HepG2 (cell line): ENCODE results near the gene SERHL2. TPM values are rescaled to one million over a fixed set of nuclear protein-coding genes. Genes with fewer than 3 reads are reported as not detected.

ENCODE experiments used
- AGO1 ChIP-seq: fragments of 200-400 bp; formaldehyde crosslinking; IDR thresholded peaks from 2 replicates; pipeline ENCODE4 v1.6.1; 2017; ENCODE audit warnings: mild to moderate bottlenecking, low read depth, low read length, moderate library complexity; ENCODE audit not compliant: poor library complexity, severe bottlenecking
- CBFB ChIP-seq: sonication (generic); formaldehyde crosslinking; IDR thresholded peaks from 2 replicates; pipeline ENCODE4 v1.4.0; 2020; ENCODE audit warnings: missing genetic modification reagents
- HOXA7 ChIP-seq: sonication (generic); formaldehyde crosslinking; IDR thresholded peaks from 2 replicates; pipeline ENCODE4 v1.8.1; 2022; ENCODE audit warnings: mild to moderate bottlenecking, missing genetic modification reagents, moderate library complexity
- MED8 ChIP-seq: sonication (generic); formaldehyde crosslinking; IDR thresholded peaks from 2 replicates; pipeline ENCODE4 v1.8.1; 2023; ENCODE audit warnings: mild to moderate bottlenecking, missing genetic modification reagents; ENCODE audit not compliant: insufficient replicate concordance
- MXD4 ChIP-seq: IDR thresholded peaks from 2 replicates; pipeline ENCODE4 v1.6.1; 2016; ENCODE audit warnings: mild to moderate bottlenecking, missing biosample characterization, missing genetic modification reagents
- STAT5B ChIP-seq: sonication (generic); formaldehyde crosslinking; IDR thresholded peaks from 2 replicates; pipeline ENCODE4 v1.4.0; 2020; ENCODE audit warnings: missing genetic modification reagents
- YEATS2 ChIP-seq: sonication (generic); formaldehyde crosslinking; IDR thresholded peaks from 2 replicates; pipeline ENCODE4 v1.4.0; 2020; ENCODE audit warnings: missing genetic modification reagents, borderline replicate concordance
- ZNF263 ChIP-seq: sonication (generic); formaldehyde crosslinking; IDR thresholded peaks from 2 replicates; pipeline ENCODE4 v1.4.0; 2020; ENCODE audit warnings: missing genetic modification reagents
- ZNF572 ChIP-seq: sonication (generic); formaldehyde crosslinking; IDR thresholded peaks from 2 replicates; pipeline ENCODE4 v1.5.1; 2020; ENCODE audit warnings: mild to moderate bottlenecking, missing genetic modification reagents
- ZNF850 ChIP-seq: sonication (generic); formaldehyde crosslinking; conservative IDR thresholded peaks from 2 replicates; pipeline ENCODE4 v1.9.0; 2021; ENCODE audit warnings: mild to moderate bottlenecking, missing genetic modification reagents
- polyA plus RNA-seq, 8 experiments: library from polyadenylated mRNA; depleted of rRNA in 3 of 8; stranded (reverse) in 7 of 8; unstranded in 1 of 8; fragments of >200 nt; fragmentation: Illumina TruSeq in 4 of 8; extraction: Trizol in 4 of 8; gene quantifications; 2 replicates each; pipeline versions ENCODE4 v1.2.1 to v1.2.3, GENCODE V29; 2011 to 2016; ENCODE audit warnings: low read depth in 4 of 8, missing spikeins in 1 of 8, mixed read lengths in 1 of 8; ENCODE audit not compliant: insufficient read depth in 1 of 8
- total RNA-seq, 5 experiments: library from RNA; depleted of rRNA; stranded (reverse); fragments of >200 nt; fragmentation: Illumina TruSeq; extraction: Trizol; gene quantifications; 2 replicates each; pipeline ENCODE4 v1.2.3, GENCODE V29; 2016; ENCODE audit warnings: low read depth in 1 of 5
- TF ChIP-seq, protein P1 (sequence below): IDR thresholded peaks from 2 replicates; pipeline ENCODE4 v1.6.1; 2016; ENCODE audit warnings: control low read depth
- TF ChIP-seq, protein P2 (sequence below): sonication (generic); formaldehyde crosslinking; IDR thresholded peaks from 2 replicates; pipeline ENCODE4 v1.5.0; 2020; ENCODE audit warnings: missing genetic modification reagents
- TF ChIP-seq, protein P3 (sequence below), 2 experiments: sonication (generic) in 1 of 2; formaldehyde crosslinking in 1 of 2; IDR thresholded peaks; 2 replicates each; pipeline versions ENCODE4 v1.6.1 to v1.9.0; 2014 to 2022; ENCODE audit warnings: antibody characterized with exemption in 1 of 2, borderline replicate concordance in 1 of 2, inconsistent platforms in 1 of 2, low read depth in 1 of 2, missing genetic modification reagents in 1 of 2
- TF ChIP-seq, protein P4 (sequence below): sonication (generic); formaldehyde crosslinking; IDR thresholded peaks from 2 replicates; pipeline ENCODE4 v1.4.0; 2020; ENCODE audit warnings: mild to moderate bottlenecking, missing genetic modification reagents

Gene SERHL2
- total and polyA plus RNA-seq, 2 of the 13 experiments (the other 11 are each of a cell fraction or from before 2014, with no cell fraction given) = 1.0 to 1.8 TPM

DNA sequence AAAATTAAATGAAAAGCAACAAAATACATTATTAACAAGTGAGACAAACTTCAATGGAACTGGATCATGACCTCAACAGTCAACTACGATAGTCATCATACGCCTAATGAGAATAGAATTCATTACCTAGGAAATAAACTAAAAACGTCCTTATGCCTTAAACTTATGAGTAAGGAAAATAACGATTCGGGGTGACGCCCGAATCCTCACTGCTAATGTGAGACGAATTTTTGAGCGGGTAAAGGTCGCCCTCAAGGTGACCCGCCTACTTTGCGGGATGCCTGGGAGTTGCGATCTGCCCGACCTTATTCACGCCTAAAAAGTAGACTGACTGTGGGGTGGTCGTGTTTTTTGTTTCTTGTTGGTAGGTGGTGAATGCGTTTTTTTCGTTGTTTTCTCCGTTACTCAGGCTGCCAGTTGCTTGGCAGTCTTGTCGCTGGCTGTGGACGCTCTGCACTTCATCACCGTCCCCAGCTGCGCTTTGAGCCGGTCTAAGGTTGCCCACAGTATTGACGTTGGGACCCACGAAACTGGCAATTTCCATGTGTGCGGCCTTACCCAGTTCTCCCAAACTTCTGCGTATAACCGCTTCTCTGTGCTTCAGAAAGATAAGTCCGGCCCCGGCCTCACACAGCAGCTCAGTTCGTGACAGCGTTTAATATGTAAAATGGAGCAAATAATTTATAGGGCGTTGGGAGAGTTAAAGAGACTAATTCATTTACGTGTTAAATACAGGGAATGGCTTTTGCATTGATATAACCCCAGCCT, 61.5 kb downstream of the SERHL2 start (continued):
- TF ChIP-seq, protein P1, sequence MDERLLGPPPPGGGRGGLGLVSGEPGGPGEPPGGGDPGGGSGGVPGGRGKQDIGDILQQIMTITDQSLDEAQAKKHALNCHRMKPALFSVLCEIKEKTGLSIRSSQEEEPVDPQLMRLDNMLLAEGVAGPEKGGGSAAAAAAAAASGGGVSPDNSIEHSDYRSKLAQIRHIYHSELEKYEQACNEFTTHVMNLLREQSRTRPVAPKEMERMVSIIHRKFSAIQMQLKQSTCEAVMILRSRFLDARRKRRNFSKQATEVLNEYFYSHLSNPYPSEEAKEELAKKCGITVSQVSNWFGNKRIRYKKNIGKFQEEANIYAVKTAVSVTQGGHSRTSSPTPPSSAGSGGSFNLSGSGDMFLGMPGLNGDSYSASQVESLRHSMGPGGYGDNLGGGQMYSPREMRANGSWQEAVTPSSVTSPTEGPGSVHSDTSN = no peak
- TF ChIP-seq MXD4 (CRISPR knock-in tag) (peak; percentile 60), HOXA7 (CRISPR knock-in tag) (peak; percentile 92), ZNF850 (no peak), STAT5B (CRISPR knock-in tag) (peak; percentile 90; the same call in 1 of the 2 replicates), MED8 (CRISPR knock-in tag) (peak; percentile 100), CBFB (CRISPR knock-in tag) (peak; percentile 71), ZNF572 (CRISPR knock-in tag) (no peak), AGO1 (peak; percentile 93), ZNF263 (CRISPR knock-in tag) (peak; percentile 56; the same call in 1 of the 2 replicates), YEATS2 (CRISPR knock-in tag) (peak; percentile 51; the same call in 1 of the 2 replicates)
- TF ChIP-seq, protein P2, sequence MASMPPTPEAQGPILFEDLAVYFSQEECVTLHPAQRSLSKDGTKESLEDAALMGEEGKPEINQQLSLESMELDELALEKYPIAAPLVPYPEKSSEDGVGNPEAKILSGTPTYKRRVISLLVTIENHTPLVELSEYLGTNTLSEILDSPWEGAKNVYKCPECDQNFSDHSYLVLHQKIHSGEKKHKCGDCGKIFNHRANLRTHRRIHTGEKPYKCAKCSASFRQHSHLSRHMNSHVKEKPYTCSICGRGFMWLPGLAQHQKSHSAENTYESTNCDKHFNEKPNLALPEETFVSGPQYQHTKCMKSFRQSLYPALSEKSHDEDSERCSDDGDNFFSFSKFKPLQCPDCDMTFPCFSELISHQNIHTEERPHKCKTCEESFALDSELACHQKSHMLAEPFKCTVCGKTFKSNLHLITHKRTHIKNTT (CRISPR knock-in tag) = no peak
- TF ChIP-seq, protein P3, sequence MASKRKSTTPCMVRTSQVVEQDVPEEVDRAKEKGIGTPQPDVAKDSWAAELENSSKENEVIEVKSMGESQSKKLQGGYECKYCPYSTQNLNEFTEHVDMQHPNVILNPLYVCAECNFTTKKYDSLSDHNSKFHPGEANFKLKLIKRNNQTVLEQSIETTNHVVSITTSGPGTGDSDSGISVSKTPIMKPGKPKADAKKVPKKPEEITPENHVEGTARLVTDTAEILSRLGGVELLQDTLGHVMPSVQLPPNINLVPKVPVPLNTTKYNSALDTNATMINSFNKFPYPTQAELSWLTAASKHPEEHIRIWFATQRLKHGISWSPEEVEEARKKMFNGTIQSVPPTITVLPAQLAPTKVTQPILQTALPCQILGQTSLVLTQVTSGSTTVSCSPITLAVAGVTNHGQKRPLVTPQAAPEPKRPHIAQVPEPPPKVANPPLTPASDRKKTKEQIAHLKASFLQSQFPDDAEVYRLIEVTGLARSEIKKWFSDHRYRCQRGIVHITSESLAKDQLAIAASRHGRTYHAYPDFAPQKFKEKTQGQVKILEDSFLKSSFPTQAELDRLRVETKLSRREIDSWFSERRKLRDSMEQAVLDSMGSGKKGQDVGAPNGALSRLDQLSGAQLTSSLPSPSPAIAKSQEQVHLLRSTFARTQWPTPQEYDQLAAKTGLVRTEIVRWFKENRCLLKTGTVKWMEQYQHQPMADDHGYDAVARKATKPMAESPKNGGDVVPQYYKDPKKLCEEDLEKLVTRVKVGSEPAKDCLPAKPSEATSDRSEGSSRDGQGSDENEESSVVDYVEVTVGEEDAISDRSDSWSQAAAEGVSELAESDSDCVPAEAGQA (IDR thresholded peaks at IDR 0.05; ENCODE audit: low read depth) = no peak
- TF ChIP-seq, protein P3 (CRISPR knock-in tag; IDR thresholded peaks at IDR 0.05; ENCODE audit: borderline replicate concordance) = no peak
- TF ChIP-seq, protein P4, sequence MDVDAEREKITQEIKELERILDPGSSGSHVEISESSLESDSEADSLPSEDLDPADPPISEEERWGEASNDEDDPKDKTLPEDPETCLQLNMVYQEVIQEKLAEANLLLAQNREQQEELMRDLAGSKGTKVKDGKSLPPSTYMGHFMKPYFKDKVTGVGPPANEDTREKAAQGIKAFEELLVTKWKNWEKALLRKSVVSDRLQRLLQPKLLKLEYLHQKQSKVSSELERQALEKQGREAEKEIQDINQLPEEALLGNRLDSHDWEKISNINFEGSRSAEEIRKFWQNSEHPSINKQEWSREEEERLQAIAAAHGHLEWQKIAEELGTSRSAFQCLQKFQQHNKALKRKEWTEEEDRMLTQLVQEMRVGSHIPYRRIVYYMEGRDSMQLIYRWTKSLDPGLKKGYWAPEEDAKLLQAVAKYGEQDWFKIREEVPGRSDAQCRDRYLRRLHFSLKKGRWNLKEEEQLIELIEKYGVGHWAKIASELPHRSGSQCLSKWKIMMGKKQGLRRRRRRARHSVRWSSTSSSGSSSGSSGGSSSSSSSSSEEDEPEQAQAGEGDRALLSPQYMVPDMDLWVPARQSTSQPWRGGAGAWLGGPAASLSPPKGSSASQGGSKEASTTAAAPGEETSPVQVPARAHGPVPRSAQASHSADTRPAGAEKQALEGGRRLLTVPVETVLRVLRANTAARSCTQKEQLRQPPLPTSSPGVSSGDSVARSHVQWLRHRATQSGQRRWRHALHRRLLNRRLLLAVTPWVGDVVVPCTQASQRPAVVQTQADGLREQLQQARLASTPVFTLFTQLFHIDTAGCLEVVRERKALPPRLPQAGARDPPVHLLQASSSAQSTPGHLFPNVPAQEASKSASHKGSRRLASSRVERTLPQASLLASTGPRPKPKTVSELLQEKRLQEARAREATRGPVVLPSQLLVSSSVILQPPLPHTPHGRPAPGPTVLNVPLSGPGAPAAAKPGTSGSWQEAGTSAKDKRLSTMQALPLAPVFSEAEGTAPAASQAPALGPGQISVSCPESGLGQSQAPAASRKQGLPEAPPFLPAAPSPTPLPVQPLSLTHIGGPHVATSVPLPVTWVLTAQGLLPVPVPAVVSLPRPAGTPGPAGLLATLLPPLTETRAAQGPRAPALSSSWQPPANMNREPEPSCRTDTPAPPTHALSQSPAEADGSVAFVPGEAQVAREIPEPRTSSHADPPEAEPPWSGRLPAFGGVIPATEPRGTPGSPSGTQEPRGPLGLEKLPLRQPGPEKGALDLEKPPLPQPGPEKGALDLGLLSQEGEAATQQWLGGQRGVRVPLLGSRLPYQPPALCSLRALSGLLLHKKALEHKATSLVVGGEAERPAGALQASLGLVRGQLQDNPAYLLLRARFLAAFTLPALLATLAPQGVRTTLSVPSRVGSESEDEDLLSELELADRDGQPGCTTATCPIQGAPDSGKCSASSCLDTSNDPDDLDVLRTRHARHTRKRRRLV (CRISPR knock-in tag) = peak; percentile 100
